Right lobe of liver (tissue), 6 donors: ENCODE results near the gene HAND1. TPM values are rescaled to one million over a fixed set of nuclear protein-coding genes. Genes with fewer than 3 reads are reported as not detected.

Experiments
- ATAC-seq, 4 donors: fragments of 200-7000 bp; cut with Tn5 transposase; one replicate each; pipeline ENCODE4 v1.9.1; 2020; ENCODE audit warnings: mild to moderate bottlenecking in 4 of 4, moderate library complexity in 4 of 4
- DNase-seq, 3 donors: peaks; one replicate each; pipeline ENCODE4 v3.0.0-alpha.2; 2020
- H3K27ac ChIP-seq, 3 donors: fragments of 200-600 bp; one replicate each; pipeline ENCODE4 v1.8.0; 2022
- H3K27me3 ChIP-seq, 2 donors: fragments of 200-600 bp; one replicate each; pipeline ENCODE4 v1.8.0; 2022
- H3K36me3 ChIP-seq, 4 donors: fragments of 200-600 bp; sonication (generic) in 1 of 4; one replicate each; pipeline versions ENCODE4 v1.5.1 to v1.8.0; 2017 to 2022; ENCODE audit warnings: control low read depth in 1 of 4
- H3K4me1 ChIP-seq, 4 donors: fragments of 200-600 bp; sonication (generic) in 1 of 4; one replicate each; pipeline versions ENCODE4 v1.5.1 to v1.8.0; 2017 to 2022; ENCODE audit warnings: control low read depth in 1 of 4
- H3K4me3 ChIP-seq, 3 donors: fragments of 200-600 bp; one replicate each; pipeline ENCODE4 v1.8.0; 2022
- H3K9me3 ChIP-seq, 4 donors: fragments of 200-600 bp; sonication (generic) in 1 of 4; one replicate each; pipeline versions ENCODE4 v1.5.1 to v1.8.0; 2017 to 2022; ENCODE audit warnings: control low read depth in 1 of 4
- POLR2A ChIP-seq: fragments of 450-650 bp; IDR thresholded peaks from one replicate; pipeline ENCODE4 v1.6.1; 2017; ENCODE audit warnings: antibody characterized with exemption, mild to moderate bottlenecking
- WGBS: methylation state at CpG from one replicate; pipeline ENCODE4 v1.1.6; 2018; ENCODE audit warnings: low coverage, low lambda C conversion rate; ENCODE audit not compliant: insufficient coverage; ENCODE audit errors: missing lambda C conversion rate; 5-methylcytosine and 5-hydroxymethylcytosine counted together
- intact Hi-C, 2 donors: fragments of 100-400 bp; cut with DNase I; formaldehyde crosslinking; loops; one replicate each; pipeline versions ENCODE4 v1.11.2 to v1.14.1; 2022
- total RNA-seq, 6 experiments: library from RNA; depleted of rRNA in 2 of 6; stranded (reverse); fragments of >200 nt in 2 of 6; fragmentation: NEBNext Ultra II Directional in 3 of 6; extraction: Animal tissue kit (Norgen Biotek cat#: 25700) in 3 of 6; gene quantifications; one replicate each; pipeline versions ENCODE4 v1.1.0 to v1.2.4, GENCODE V29; 2016 to 2023
- TF ChIP-seq, protein P1 (sequence below), 4 donors: fragments of 200-600 bp in 3 of 4; fragments of 450-650 bp in 1 of 4; IDR thresholded peaks; one replicate each; pipeline versions ENCODE4 v1.5.1 to v1.8.0; 2016 to 2022; ENCODE audit warnings: antibody characterized with exemption in 4 of 4, mild to moderate bottlenecking in 2 of 4
- donor health status: DM: no; HTN: yes; CAD: no.
- donor health status: DM: no; HTN: no; CAD: no.
- donor health status: DM: no; HTN: no; CAD: no.
- donor health status: DM: no; HTN: yes; CAD: no.
- donor health status: DM: no; HTN: yes; CAD: no.

The HAND1 gene
- total RNA-seq, 6 experiments from 2014 or later, result not detected

- WGBS, result 80% methylated on average over 1 of the region's 2 CpGs
- no peak for DNase-seq
Observed at GRCh38 chr5:154498994-154499393, 21.0 kb upstream of the HAND1 start.

DNA sequence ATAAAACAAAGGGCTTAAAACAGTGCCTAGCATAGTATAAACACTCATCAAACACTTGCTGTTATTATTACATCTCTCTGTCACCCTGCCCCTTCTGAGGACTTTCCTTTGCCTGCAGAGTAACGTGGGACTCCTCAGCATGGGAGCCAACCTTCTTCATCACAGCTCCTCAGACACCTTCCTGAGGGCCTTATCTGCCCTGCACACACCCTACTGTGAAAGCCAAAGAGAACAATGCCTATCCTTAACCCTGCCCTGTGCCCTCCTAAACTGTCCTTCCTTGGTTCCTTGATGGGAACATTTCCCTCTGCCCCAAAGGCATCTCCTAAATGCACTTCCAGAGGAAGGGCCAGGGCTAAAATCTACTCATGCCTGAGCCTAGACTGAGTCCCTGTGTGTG, 20.6 kb upstream of the HAND1 start:
- intact Hi-C loops, result no loop called here
- H3K27me3 ChIP-seq, result no peaks in the 10 kb centered on the region
- no peaks in the 10 kb centered on the region for H3K9me3 ChIP-seq
- no peak for DNase-seq
- TF ChIP-seq, protein P1, sequence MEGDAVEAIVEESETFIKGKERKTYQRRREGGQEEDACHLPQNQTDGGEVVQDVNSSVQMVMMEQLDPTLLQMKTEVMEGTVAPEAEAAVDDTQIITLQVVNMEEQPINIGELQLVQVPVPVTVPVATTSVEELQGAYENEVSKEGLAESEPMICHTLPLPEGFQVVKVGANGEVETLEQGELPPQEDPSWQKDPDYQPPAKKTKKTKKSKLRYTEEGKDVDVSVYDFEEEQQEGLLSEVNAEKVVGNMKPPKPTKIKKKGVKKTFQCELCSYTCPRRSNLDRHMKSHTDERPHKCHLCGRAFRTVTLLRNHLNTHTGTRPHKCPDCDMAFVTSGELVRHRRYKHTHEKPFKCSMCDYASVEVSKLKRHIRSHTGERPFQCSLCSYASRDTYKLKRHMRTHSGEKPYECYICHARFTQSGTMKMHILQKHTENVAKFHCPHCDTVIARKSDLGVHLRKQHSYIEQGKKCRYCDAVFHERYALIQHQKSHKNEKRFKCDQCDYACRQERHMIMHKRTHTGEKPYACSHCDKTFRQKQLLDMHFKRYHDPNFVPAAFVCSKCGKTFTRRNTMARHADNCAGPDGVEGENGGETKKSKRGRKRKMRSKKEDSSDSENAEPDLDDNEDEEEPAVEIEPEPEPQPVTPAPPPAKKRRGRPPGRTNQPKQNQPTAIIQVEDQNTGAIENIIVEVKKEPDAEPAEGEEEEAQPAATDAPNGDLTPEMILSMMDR (IDR thresholded peaks at IDR 0.05), result no peak
- TF ChIP-seq POLR2A, result no peak
- no peaks in the 10 kb centered on the region for H3K36me3 ChIP-seq
- H3K4me3 ChIP-seq, result no peak overlapping the region
- H3K27ac ChIP-seq, result no peak overlapping the region
- 67% methylated on average over 1 of the region's 1 CpG for WGBS
- ATAC-seq, result no peak
- no peaks in the 10 kb centered on the region for H3K4me1 ChIP-seq

More at GRCh38 chr5:154498994-154499393, 21.0 kb upstream of the HAND1 start:
- Histone ChIP-seq H3K27ac (no peak overlapping the region), H3K4me1 (no peaks in the 10 kb centered on the region), H3K9me3 (no peaks in the 10 kb centered on the region), H3K4me3 (no peak overlapping the region), H3K36me3 (no peaks in the 10 kb centered on the region), H3K27me3 (no peaks in the 10 kb centered on the region)
- intact Hi-C loops, result no loop called here
- no peak for ATAC-seq
- TF ChIP-seq POLR2A, result no peak
- TF ChIP-seq, protein P1 (IDR thresholded peaks at IDR 0.05), result no peak

- Histone ChIP-seq H3K27me3 (peaks cover 0 to 5% of the 10 kb centered on the region in 2 donors), H3K9me3 (no peaks in the 10 kb centered on the region), H3K27ac (no peak overlapping the region), H3K4me1 (no peaks in the 10 kb centered on the region), H3K4me3 (no peak overlapping the region), H3K36me3 (no peaks in the 10 kb centered on the region)
- no peak for ATAC-seq
- no peak for DNase-seq
- no peak for TF ChIP-seq POLR2A
- TF ChIP-seq, protein P1 (IDR thresholded peaks at IDR 0.05), result no peak
- WGBS, result 62% methylated on average over 4 of the region's 4 CpGs
- intact Hi-C loops, result no loop called here
Observed at GRCh38 chr5:154494036-154494435, 16.0 kb upstream of the HAND1 start.

- ATAC-seq (no peak), DNase-seq (no peak)
- H3K9me3 ChIP-seq, result no peaks in the 10 kb centered on the region
- no peak overlapping the region for H3K27ac ChIP-seq
- H3K27me3 ChIP-seq, result peaks cover 0 to 5% of the 10 kb centered on the region in 2 donors
- no peaks in the 10 kb centered on the region for H3K4me1 ChIP-seq
- H3K36me3 ChIP-seq, result no peaks in the 10 kb centered on the region
- intact Hi-C loops, result no loop called here
- TF ChIP-seq, protein P1 (IDR thresholded peaks at IDR 0.05), result no peak
- TF ChIP-seq POLR2A, result no peak
- 13% methylated on average over 3 of the region's 29 CpGs for WGBS
- no peak overlapping the region for H3K4me3 ChIP-seq
Observed at GRCh38 chr5:154493274-154493673, 15.2 kb upstream of the HAND1 start.

DNA sequence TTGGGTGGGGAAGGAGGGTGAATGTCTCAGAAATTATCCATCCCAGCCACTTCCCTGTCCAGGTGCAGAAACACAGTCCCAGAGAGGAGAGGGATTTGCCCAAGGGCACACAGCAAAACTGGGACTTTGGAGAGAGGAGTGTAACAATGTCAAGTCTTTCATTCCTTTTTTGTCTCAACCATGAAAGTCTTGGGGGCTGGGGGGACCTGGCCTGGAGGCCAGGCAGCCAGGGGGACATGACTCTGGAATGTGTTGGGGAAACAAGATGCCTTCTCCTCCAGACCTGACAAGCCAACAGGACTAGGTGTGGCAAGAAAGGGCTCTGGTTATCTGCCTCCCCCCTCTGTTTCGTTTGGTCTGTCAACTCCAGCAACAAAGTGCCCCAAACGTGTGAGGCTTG, 13.9 kb upstream of the HAND1 start:
- WGBS, result no CpG with 5 or more reads among the region's 2 CpGs
- no peak overlapping the region for H3K4me3 ChIP-seq
- H3K4me1 ChIP-seq, result no peaks in the 10 kb centered on the region
- no peak for TF ChIP-seq POLR2A
- TF ChIP-seq, protein P1 (IDR thresholded peaks at IDR 0.05), result no peak
- H3K36me3 ChIP-seq, result no peaks in the 10 kb centered on the region
- ATAC-seq (no peak), DNase-seq (no peak)
- intact Hi-C loops, result no loop called here
- no peak overlapping the region for H3K27ac ChIP-seq
- H3K9me3 ChIP-seq, result no peaks in the 10 kb centered on the region
- H3K27me3 ChIP-seq, result peaks cover 0 to 5% of the 10 kb centered on the region in 2 donors
